Neuronal stem cell (in vitro differentiated cells): ENCODE measurements around the gene CTAG2.

Source experiments
- DNase-seq: peaks from one replicate; pipeline ENCODE4 v3.0.0-alpha.2; 2013; ENCODE audit warnings: low spot score
- H2AFZ ChIP-seq: one replicate; pipeline ENCODE4 v1.6.1; 2013; ENCODE audit warnings: mild to moderate bottlenecking, low read length, inconsistent platforms
- H2AK5ac ChIP-seq: 2 replicates; pipeline ENCODE4 v1.6.1; 2013; ENCODE audit warnings: low read depth, mild to moderate bottlenecking, inconsistent platforms, low read length, moderate library complexity, mixed read lengths
- H2BK120ac ChIP-seq: 2 replicates; pipeline ENCODE4 v1.6.1; 2013; ENCODE audit warnings: low read depth, mild to moderate bottlenecking, inconsistent platforms, low read length, moderate library complexity, mixed read lengths
- H2BK12ac ChIP-seq: one replicate; pipeline ENCODE4 v1.6.1; 2013; ENCODE audit warnings: low read length, inconsistent platforms
- H2BK15ac ChIP-seq: 2 replicates; pipeline ENCODE4 v1.6.1; 2013; ENCODE audit warnings: mild to moderate bottlenecking, low read length, inconsistent platforms, mixed read lengths
- H2BK5ac ChIP-seq: one replicate; pipeline ENCODE4 v1.6.1; 2013; ENCODE audit warnings: inconsistent platforms, mild to moderate bottlenecking, low read length, moderate library complexity
- H3K14ac ChIP-seq: one replicate; pipeline ENCODE4 v1.6.1; 2013; ENCODE audit warnings: low read length, inconsistent platforms
- H3K18ac ChIP-seq: 2 replicates; pipeline ENCODE4 v1.6.1; 2013; ENCODE audit warnings: low read length, inconsistent platforms
- H3K23ac ChIP-seq: 2 replicates; pipeline ENCODE4 v1.6.1; 2013; ENCODE audit warnings: low read depth, mild to moderate bottlenecking, mixed read lengths, low read length, inconsistent platforms; ENCODE audit not compliant: poor library complexity
- H3K27ac ChIP-seq: replicated peaks from 3 replicates; pipeline ENCODE4 v1.5.1; 2013; ENCODE audit warnings: low read length, inconsistent platforms
- H3K27me3 ChIP-seq, 3 experiments: 2 replicates each; pipeline ENCODE4 v1.6.1; 2013; ENCODE audit warnings: low read length in 3 of 3, mild to moderate bottlenecking in 2 of 3, inconsistent platforms in 1 of 3, low read depth in 1 of 3, mixed read lengths in 1 of 3, moderate library complexity in 1 of 3; ENCODE audit not compliant: control insufficient read depth in 3 of 3, insufficient read depth in 3 of 3
- H3K36me3 ChIP-seq, 2 donors: replicated peaks in 1 of 2; 2 replicates each; pipeline ENCODE4 v1.6.1; 2013; ENCODE audit warnings: low read length in 2 of 2; ENCODE audit not compliant: control insufficient read depth in 2 of 2, insufficient read depth in 2 of 2
- H3K4ac ChIP-seq: 2 replicates; pipeline ENCODE4 v1.6.1; 2013; ENCODE audit warnings: inconsistent platforms, mild to moderate bottlenecking, low read length, moderate library complexity
- H3K4me1 ChIP-seq, 2 donors: 1 replicate in 1 of 2; 2 replicates in 1 of 2; pipeline ENCODE4 v1.6.1; 2013; ENCODE audit warnings: low read length in 2 of 2, low read depth in 1 of 2; ENCODE audit not compliant: control insufficient read depth in 2 of 2, insufficient read depth in 1 of 2
- H3K4me2 ChIP-seq: one replicate; pipeline ENCODE4 v1.6.1; 2013; ENCODE audit warnings: mild to moderate bottlenecking, low read length, inconsistent platforms; ENCODE audit not compliant: insufficient read depth, poor library complexity, severe bottlenecking
- H3K4me3 ChIP-seq, 2 donors: 2 replicates each; pipeline ENCODE4 v1.5.1; 2013; ENCODE audit warnings: low read length in 2 of 2, mild to moderate bottlenecking in 2 of 2, inconsistent platforms in 1 of 2, moderate library complexity in 1 of 2
- H3K79me1 ChIP-seq: one replicate; pipeline ENCODE4 v1.6.1; 2013; ENCODE audit warnings: low read depth, mild to moderate bottlenecking, inconsistent platforms, low read length, moderate library complexity
- H3K9ac ChIP-seq: one replicate; pipeline ENCODE4 v1.6.1; 2013; ENCODE audit warnings: mild to moderate bottlenecking, low read depth, low read length, inconsistent platforms; ENCODE audit not compliant: poor library complexity
- H3K9me3 ChIP-seq, 2 donors: replicated peaks in 1 of 2; 2 replicates each; pipeline versions ENCODE3 to v1.6.1; 2013; ENCODE audit warnings: low read length in 2 of 2, mild to moderate bottlenecking in 2 of 2, inconsistent platforms in 1 of 2, low read depth in 1 of 2, mixed read lengths in 1 of 2, moderate library complexity in 1 of 2; ENCODE audit not compliant: control insufficient read depth in 2 of 2, insufficient read depth in 1 of 2
- H4K8ac ChIP-seq: one replicate; pipeline ENCODE4 v1.6.1; 2013; ENCODE audit warnings: low read depth, mild to moderate bottlenecking, inconsistent platforms, low read length, moderate library complexity
- H4K91ac ChIP-seq: one replicate; pipeline ENCODE4 v1.6.1; 2013; ENCODE audit warnings: low read length, low read depth, mild to moderate bottlenecking, inconsistent platforms; ENCODE audit not compliant: poor library complexity
- WGBS, 2 donors: extraction: QIAGEN DNeasy Blood & Tissue Kit; methylation state at CpG; one replicate each; pipeline ENCODE4 v1.1.7; 2013; ENCODE audit warnings: missing lambda C conversion rate in 2 of 2, mixed read lengths in 1 of 2; ENCODE audit not compliant: insufficient read length in 2 of 2, insufficient replicate concordance in 1 of 2; ENCODE audit errors: extremely low coverage in 2 of 2; 5-methylcytosine and 5-hydroxymethylcytosine counted together

The CTAG2 gene

DNA sequence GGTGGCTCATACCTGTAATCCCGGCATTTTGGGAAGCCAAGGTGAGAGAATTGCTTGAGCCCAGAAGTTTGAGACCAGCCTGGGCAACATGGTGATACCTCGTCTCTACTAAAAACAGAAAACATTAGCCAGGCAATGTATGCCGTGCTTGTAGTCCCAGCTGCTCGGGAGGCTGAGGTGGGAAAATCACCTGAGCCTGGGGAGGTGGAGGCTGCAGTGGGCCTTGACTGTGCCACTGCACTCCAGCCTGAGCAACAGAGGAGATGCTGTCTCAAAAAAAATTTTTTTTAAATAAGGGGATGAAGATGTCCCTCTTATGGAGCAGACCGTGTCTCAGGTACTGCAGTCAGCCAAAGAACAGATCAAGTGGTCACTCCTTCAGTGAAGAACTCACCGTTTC is 47.8 kb downstream of the CTAG2 start:
- Histone ChIP-seq H3K4me1 (no peaks in the 10 kb centered on the region), H3K79me1 (no peaks in the 10 kb centered on the region), H3K23ac (no peak overlapping the region), H3K9me3 (no peaks in the 10 kb centered on the region), H4K8ac (no peak overlapping the region), H4K91ac (no peak overlapping the region), H2BK12ac (no peak overlapping the region), H3K36me3 (no peaks in the 10 kb centered on the region), H3K4me2 (no peak overlapping the region), H3K18ac (no peak overlapping the region), H2BK120ac (no peak overlapping the region), H3K14ac (no peak overlapping the region), H3K4ac (no peak overlapping the region), H2BK5ac (no peak overlapping the region), H3K27ac (no peak overlapping the region), H2AK5ac (no peak overlapping the region), H2AFZ (no peak overlapping the region), H3K27me3 (peaks cover 0 to 24% (median 0%) of the 10 kb centered on the region in 3 experiments), H2BK15ac (no peak overlapping the region), H3K4me3 (no peak overlapping the region), H3K9ac (no peak overlapping the region)
- no CpG with 5 or more reads among the region's 6 CpGs for WGBS, 2 donors
- no peak for DNase-seq

DNA sequence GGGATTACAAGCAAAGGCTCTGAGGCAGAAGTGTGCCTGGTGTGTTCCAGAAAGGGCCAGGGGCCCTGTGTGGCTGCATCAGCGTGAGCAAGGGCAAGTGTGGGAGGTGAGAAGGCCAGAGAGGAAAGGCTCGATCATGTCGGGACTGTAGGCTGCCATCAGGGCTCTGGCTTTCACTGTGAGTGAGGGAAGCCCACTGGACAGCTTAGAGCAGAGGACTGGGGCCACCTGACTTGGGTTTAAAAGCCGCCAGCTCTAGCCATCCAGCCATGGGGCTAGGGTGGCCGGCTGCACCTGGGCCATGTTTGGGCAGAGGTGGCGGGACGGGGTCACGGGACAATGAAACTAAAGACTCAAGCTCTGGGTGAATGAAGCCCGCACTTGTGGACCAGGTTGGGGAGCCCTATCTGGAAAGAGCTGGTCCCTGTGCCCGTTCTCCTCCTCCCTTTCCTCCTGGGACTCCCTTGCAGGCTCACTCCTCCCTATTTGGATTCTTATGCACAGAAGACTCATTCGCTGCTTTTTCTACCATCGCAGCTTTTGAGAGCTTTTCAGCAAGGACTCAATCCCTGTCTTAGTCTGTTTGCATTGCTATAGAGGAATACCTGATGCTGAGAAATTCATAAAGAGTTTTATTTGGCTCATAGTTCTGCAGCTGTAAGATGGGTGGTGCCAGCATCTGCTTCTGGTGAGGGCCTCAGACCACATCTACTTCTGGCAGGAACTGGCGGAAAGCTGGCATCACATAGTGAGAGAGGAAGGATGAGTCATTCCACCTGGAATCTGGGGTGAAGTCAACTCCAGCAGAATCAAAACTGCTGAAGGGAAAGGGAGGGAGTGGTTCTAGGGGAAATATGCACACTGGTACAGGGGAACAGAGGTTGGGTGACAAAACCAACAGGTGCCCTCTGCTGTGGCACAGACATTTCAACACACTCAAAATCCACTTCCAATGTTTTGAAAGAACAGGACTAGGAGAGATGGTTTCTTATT is 49.6 kb downstream of the CTAG2 start:
- Histone ChIP-seq H2BK5ac (no peak overlapping the region), H2AK5ac (no peak overlapping the region), H3K4me2 (no peak overlapping the region), H3K23ac (no peak overlapping the region), H4K8ac (no peak overlapping the region), H3K9me3 (no peaks in the 10 kb centered on the region), H3K18ac (no peak overlapping the region), H3K4me1 (no peaks in the 10 kb centered on the region), H3K27me3 (peaks cover 0 to 23% (median 0%) of the 10 kb centered on the region in 3 experiments), H2BK15ac (no peak overlapping the region), H3K27ac (no peak overlapping the region), H3K9ac (no peak overlapping the region), H4K91ac (no peak overlapping the region), H3K4me3 (no peak overlapping the region), H3K36me3 (no peaks in the 10 kb centered on the region), H2BK12ac (no peak overlapping the region), H2AFZ (no peak overlapping the region), H3K4ac (no peak overlapping the region), H3K79me1 (no peaks in the 10 kb centered on the region), H2BK120ac (no peak overlapping the region), H3K14ac (no peak overlapping the region)
- no peak for DNase-seq
- WGBS, 2 donors, result no CpG with 5 or more reads among the region's 13 CpGs

DNA sequence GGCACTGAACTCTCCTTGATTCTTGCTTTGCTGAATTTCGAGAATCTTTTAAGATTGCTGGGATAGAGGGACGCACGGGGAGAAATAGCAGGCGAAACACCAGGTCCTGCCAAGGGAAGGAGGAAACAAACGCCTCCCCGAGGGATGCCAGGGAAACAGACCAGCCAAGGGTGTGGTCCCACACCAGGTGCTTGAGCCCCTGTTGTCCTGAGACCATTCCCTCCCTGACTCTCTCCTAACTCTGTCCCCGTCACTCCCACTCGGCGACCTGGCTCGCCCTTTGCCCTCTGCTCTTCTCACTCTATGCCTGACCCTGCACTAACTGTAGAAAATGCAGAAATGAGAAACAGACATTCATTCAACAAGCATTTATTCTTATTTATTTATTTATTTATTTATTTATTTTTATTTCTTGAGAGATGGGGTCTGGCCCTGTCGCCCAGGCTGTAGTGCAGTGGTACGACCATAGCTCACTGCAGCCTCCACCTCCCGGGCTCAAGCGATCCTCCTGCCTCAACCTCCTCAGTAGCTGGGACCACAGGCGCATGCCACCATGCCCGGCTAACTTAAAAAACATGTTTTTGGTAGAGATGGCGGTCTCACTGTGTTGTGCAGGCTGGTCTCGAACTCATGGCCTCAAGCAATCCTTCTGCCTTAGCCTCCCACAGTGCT is 50.5 kb downstream of the CTAG2 start:
- Histone ChIP-seq H4K8ac (no peak overlapping the region), H3K4ac (no peak overlapping the region), H2BK5ac (no peak overlapping the region), H3K36me3 (no peaks in the 10 kb centered on the region), H4K91ac (no peak overlapping the region), H3K79me1 (no peaks in the 10 kb centered on the region), H3K4me2 (no peak overlapping the region), H3K27me3 (peaks cover 0 to 23% (median 0%) of the 10 kb centered on the region in 3 experiments), H3K18ac (no peak overlapping the region), H2BK12ac (no peak overlapping the region), H3K4me1 (no peaks in the 10 kb centered on the region), H3K9ac (no peak overlapping the region), H2AFZ (no peak overlapping the region), H2BK120ac (no peak overlapping the region), H3K27ac (no peak overlapping the region), H2AK5ac (no peak overlapping the region), H3K9me3 (no peaks in the 10 kb centered on the region), H2BK15ac (no peak overlapping the region), H3K4me3 (no peak overlapping the region), H3K23ac (no peak overlapping the region), H3K14ac (no peak overlapping the region)
- DNase-seq, result no peak
- no CpG with 5 or more reads among the region's 18 CpGs for WGBS, 2 donors

DNA sequence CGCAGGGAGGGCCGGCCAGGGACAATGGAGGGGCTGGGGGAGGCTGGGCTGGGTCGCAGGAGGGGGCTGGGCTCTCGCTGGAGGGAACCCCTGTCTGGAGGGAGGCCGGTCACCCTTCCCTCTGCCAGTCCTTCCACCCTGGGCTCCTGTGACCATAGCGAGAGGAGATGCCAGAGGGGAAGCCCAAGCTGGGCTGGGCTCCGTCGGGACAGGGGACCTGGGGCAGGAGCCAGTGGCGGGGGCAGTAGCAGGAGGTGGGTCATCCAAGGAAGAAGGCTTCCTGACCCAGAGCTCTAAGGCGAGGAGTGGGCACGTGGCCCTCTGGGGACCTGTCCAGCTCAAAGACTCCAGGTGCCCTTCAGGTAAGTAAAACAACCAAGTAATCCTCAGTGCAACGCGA is 51.2 kb downstream of the CTAG2 start:
- H3K4me2 ChIP-seq, result no peak overlapping the region
- H4K8ac ChIP-seq, result no peak overlapping the region
- no peak overlapping the region for H3K27ac ChIP-seq
- H2BK12ac ChIP-seq, result no peak overlapping the region
- no peaks in the 10 kb centered on the region for H3K4me1 ChIP-seq
- no peak overlapping the region for H3K23ac ChIP-seq
- H3K4ac ChIP-seq, result no peak overlapping the region
- H2BK5ac ChIP-seq, result no peak overlapping the region
- H2BK120ac ChIP-seq, result no peak overlapping the region
- no peaks in the 10 kb centered on the region for H3K79me1 ChIP-seq
- H3K9me3 ChIP-seq, result peaks cover 0 to 2% of the 10 kb centered on the region in 2 donors
- H3K4me3 ChIP-seq, result no peak overlapping the region
- no peak overlapping the region for H3K9ac ChIP-seq
- WGBS, 2 donors, result no CpG with 5 or more reads among the region's 13 CpGs
- DNase-seq, result no peak
- H2BK15ac ChIP-seq, result no peak overlapping the region
- H3K18ac ChIP-seq, result no peak overlapping the region
- H3K14ac ChIP-seq, result no peak overlapping the region
- no peak overlapping the region for H2AK5ac ChIP-seq
- no peak overlapping the region for H4K91ac ChIP-seq
- no peak overlapping the region for H2AFZ ChIP-seq
- no peaks in the 10 kb centered on the region for H3K36me3 ChIP-seq
- H3K27me3 ChIP-seq, result peaks cover 0 to 18% (median 0%) of the 10 kb centered on the region in 3 experiments
